Right lobe of liver (tissue), 6 donors: Measurements from ENCODE around the gene MBLAC1. TPM values are rescaled to one million over a fixed set of nuclear protein-coding genes. Genes with fewer than 3 reads are reported as not detected.

Experiments used
- ATAC-seq, 4 donors: fragments of 200-7000 bp; cut with Tn5 transposase; one replicate each; pipeline ENCODE4 v1.9.1; 2020; ENCODE audit warnings: mild to moderate bottlenecking in 4 of 4, moderate library complexity in 4 of 4
- DNase-seq, 3 donors: peaks; one replicate each; pipeline ENCODE4 v3.0.0-alpha.2; 2020
- H3K27ac ChIP-seq, 3 donors: fragments of 200-600 bp; one replicate each; pipeline ENCODE4 v1.8.0; 2022
- H3K27me3 ChIP-seq, 2 donors: fragments of 200-600 bp; one replicate each; pipeline ENCODE4 v1.8.0; 2022
- H3K36me3 ChIP-seq, 4 donors: fragments of 200-600 bp; sonication (generic) in 1 of 4; one replicate each; pipeline versions ENCODE4 v1.5.1 to v1.8.0; 2017 to 2022; ENCODE audit warnings: control low read depth in 1 of 4
- H3K4me1 ChIP-seq, 4 donors: fragments of 200-600 bp; sonication (generic) in 1 of 4; one replicate each; pipeline versions ENCODE4 v1.5.1 to v1.8.0; 2017 to 2022; ENCODE audit warnings: control low read depth in 1 of 4
- H3K4me3 ChIP-seq, 3 donors: fragments of 200-600 bp; one replicate each; pipeline ENCODE4 v1.8.0; 2022
- H3K9me3 ChIP-seq, 4 donors: fragments of 200-600 bp; sonication (generic) in 1 of 4; one replicate each; pipeline versions ENCODE4 v1.5.1 to v1.8.0; 2017 to 2022; ENCODE audit warnings: control low read depth in 1 of 4
- CTCF ChIP-seq, 4 donors: fragments of 200-600 bp in 3 of 4; fragments of 450-650 bp in 1 of 4; IDR thresholded peaks; one replicate each; pipeline versions ENCODE4 v1.5.1 to v1.8.0; 2016 to 2022; ENCODE audit warnings: antibody characterized with exemption in 4 of 4, mild to moderate bottlenecking in 2 of 4
- POLR2A ChIP-seq: fragments of 450-650 bp; IDR thresholded peaks from one replicate; pipeline ENCODE4 v1.6.1; 2017; ENCODE audit warnings: antibody characterized with exemption, mild to moderate bottlenecking
- WGBS: methylation state at CpG from one replicate; pipeline ENCODE4 v1.1.6; 2018; ENCODE audit warnings: low coverage, low lambda C conversion rate; ENCODE audit not compliant: insufficient coverage; ENCODE audit errors: missing lambda C conversion rate; 5-methylcytosine and 5-hydroxymethylcytosine counted together
- intact Hi-C, 2 donors: fragments of 100-400 bp; cut with DNase I; formaldehyde crosslinking; loops; one replicate each; pipeline versions ENCODE4 v1.11.2 to v1.14.1; 2022
- total RNA-seq, 6 experiments: library from RNA; depleted of rRNA in 2 of 6; stranded (reverse); fragments of >200 nt in 2 of 6; fragmentation: NEBNext Ultra II Directional in 3 of 6; extraction: Animal tissue kit (Norgen Biotek cat#: 25700) in 3 of 6; gene quantifications; one replicate each; pipeline versions ENCODE4 v1.1.0 to v1.2.4, GENCODE V29; 2016 to 2023
- donor health status: DM: no; HTN: yes; CAD: no.
- donor health status: DM: no; HTN: no; CAD: no.
- donor health status: DM: no; HTN: no; CAD: no.
- donor health status: DM: no; HTN: yes; CAD: no.
- donor health status: DM: no; HTN: yes; CAD: no.

Gene MBLAC1
- total RNA-seq, 6 experiments from 2014 or later: 0.35 to 2.7 (median 1.1) TPM

- peaks cover 0 to 18% (median 4%) of the 10 kb centered on the region in 4 donors for H3K36me3 ChIP-seq
- H3K9me3 ChIP-seq: no peaks in the 10 kb centered on the region
- peaks cover 0 to 20% (median 0%) of the 10 kb centered on the region in 4 donors for H3K4me1 ChIP-seq
- ATAC-seq (no peak), DNase-seq (no peak)
- no peak overlapping the region for H3K27ac ChIP-seq
- TF ChIP-seq CTCF (IDR thresholded peaks at IDR 0.05): no peak
- TF ChIP-seq POLR2A: no peak
- no peaks in the 10 kb centered on the region for H3K27me3 ChIP-seq
- intact Hi-C loops: loop anchor here in 1 of 2 donors (5.0 kb wide), 1 partner anchor 55 kb away; no protein-coding TSS in a partner anchor
- H3K4me3 ChIP-seq: no peak overlapping the region
Measured at GRCh38 chr7:100152404-100152803, 25.6 kb downstream of the MBLAC1 start.

DNA sequence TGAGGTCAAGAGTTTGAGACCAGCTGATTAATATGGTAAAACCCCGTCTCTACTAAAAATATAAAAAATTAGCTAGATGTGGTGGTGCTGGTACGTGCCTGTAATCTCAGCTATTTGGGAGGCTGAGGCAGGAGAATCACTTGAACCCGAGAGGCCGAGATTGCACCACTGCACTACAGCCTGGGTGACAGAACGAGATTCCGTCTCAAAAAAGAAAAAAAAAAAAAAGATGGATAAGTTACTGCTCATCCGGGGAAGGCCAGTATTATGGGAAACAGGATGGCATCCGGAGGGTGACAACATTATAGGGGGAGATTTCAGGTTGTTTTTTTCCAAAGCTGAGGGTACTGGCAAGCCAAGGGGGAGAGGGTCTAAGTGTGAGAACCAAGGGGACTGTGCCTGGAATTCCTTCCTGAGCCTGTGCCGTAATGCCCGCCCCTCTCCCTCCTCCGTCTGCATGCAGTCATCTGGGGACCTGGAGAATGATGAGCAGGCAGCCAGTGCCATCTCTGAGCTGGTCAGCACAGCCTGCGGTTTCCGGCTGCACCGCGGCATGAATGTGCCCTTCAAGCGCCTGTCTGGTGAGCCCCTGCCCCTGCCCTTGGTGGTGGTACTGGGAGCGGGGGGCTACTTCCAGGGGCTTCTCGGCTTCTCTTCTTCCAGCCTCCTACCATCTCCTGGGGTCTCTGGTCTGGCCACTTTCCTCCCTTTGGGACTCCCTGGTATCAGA is 26.3 kb downstream of the MBLAC1 start:
- TF ChIP-seq CTCF (IDR thresholded peaks at IDR 0.05) (no peak), POLR2A (no peak)
- H3K36me3 ChIP-seq: peaks cover 0 to 18% (median 4%) of the 10 kb centered on the region in 4 donors
- DNase-seq (no peak), ATAC-seq (no peak)
- H3K27ac ChIP-seq: no peak overlapping the region
- H3K4me3 ChIP-seq: no peak overlapping the region
- intact Hi-C loops: loop anchor here in 1 of 2 donors (5.0 kb wide), 1 partner anchor 54 kb away; no protein-coding TSS in a partner anchor
- no peaks in the 10 kb centered on the region for H3K27me3 ChIP-seq
- peaks cover 0 to 23% (median 0%) of the 10 kb centered on the region in 4 donors for H3K4me1 ChIP-seq
- H3K9me3 ChIP-seq: no peaks in the 10 kb centered on the region
- 83% methylated on average over 9 of the region's 18 CpGs for WGBS

DNA sequence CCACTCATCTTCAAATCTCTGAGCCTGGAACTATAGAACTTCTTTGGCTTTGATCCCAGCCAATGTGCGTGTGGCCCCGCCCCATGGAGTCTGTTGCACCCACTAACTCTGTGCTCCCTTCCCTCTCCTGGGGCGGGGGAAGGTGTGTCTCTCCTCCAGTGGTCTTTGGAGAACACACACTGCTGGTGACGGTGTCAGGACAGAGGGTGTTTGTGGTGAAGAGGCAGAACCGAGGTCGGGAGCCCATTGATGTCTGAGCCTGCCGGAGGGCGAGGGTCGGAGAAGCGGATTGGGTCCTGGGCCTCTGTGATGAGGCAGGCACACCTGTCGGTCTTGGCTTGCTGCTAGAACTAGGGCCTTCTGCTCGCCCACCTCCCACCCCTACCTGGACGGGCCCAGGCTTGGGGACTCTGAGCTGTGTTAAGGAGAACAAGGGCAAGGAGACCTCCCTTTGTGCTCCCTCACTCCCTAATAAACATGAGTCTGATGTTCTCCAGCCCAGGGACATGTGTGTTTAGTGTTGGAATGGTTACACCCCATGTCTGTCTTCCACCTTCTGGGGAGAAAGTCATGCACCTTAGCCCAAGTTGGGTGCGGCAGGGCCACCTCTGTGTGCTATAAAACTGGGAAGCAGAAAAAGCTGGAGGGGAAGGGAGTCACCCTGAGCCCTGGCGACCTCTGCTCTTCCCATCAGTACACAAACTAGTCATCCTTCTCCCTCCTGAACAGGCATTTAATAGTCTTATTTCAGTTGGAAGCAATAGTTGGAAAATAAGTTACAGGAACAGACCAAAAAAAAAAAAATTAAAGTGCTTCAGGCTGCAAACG is 27.2 kb downstream of the MBLAC1 start:
- Histone ChIP-seq H3K4me3 (no peak overlapping the region), H3K9me3 (no peaks in the 10 kb centered on the region), H3K4me1 (peaks cover 0 to 20% (median 0%) of the 10 kb centered on the region in 4 donors), H3K27me3 (no peaks in the 10 kb centered on the region), H3K36me3 (peaks cover 0 to 18% (median 4%) of the 10 kb centered on the region in 4 donors), H3K27ac (no peak overlapping the region)
- DNase-seq: no peak
- ATAC-seq: no peak
- intact Hi-C loops: loop anchor here in 1 of 2 donors (5.0 kb wide), 1 partner anchor 53 kb away; no protein-coding TSS in a partner anchor
- TF ChIP-seq CTCF (IDR thresholded peaks at IDR 0.05) (no peak), POLR2A (no peak)
- WGBS: 69% methylated on average over 5 of the region's 16 CpGs

GRCh38 chr7:100154651-100155491 is 28.1 kb downstream of the MBLAC1 start:
- intact Hi-C loops: loop anchor here in 1 of 2 donors (5.0 kb wide), 1 partner anchor 52 kb away; no protein-coding TSS in a partner anchor
- no peak overlapping the region for H3K4me3 ChIP-seq
- H3K36me3 ChIP-seq: peaks cover 0 to 18% (median 4%) of the 10 kb centered on the region in 4 donors
- no peak overlapping the region for H3K27ac ChIP-seq
- ATAC-seq (no peak), DNase-seq (no peak)
- H3K27me3 ChIP-seq: no peaks in the 10 kb centered on the region
- 0% methylated on average over 1 of the region's 30 CpGs for WGBS
- no peak for TF ChIP-seq CTCF (IDR thresholded peaks at IDR 0.05)
- TF ChIP-seq POLR2A: no peak
- no peaks in the 10 kb centered on the region for H3K9me3 ChIP-seq
- peaks cover 0 to 14% (median 0%) of the 10 kb centered on the region in 4 donors for H3K4me1 ChIP-seq
